OCI-LY3 (cell line): ENCODE measurements around the gene OTOG.

Experiments
- CTCF ChIP-seq: fragments of 200-600, 300-600 bp; sonication (generic); IDR thresholded peaks from 2 replicates; pipeline ENCODE4 v1.5.1; 2014; ENCODE audit warnings: antibody characterized with exemption, low read length, low read depth
- EZH2phosphoT487 ChIP-seq: fragments of 200-600 bp; shearing (Covaris generic); IDR thresholded peaks from 2 replicates; pipeline ENCODE4 v1.6.1; 2018; ENCODE audit warnings: antibody characterized with exemption, mixed run types, low read depth

DNA sequence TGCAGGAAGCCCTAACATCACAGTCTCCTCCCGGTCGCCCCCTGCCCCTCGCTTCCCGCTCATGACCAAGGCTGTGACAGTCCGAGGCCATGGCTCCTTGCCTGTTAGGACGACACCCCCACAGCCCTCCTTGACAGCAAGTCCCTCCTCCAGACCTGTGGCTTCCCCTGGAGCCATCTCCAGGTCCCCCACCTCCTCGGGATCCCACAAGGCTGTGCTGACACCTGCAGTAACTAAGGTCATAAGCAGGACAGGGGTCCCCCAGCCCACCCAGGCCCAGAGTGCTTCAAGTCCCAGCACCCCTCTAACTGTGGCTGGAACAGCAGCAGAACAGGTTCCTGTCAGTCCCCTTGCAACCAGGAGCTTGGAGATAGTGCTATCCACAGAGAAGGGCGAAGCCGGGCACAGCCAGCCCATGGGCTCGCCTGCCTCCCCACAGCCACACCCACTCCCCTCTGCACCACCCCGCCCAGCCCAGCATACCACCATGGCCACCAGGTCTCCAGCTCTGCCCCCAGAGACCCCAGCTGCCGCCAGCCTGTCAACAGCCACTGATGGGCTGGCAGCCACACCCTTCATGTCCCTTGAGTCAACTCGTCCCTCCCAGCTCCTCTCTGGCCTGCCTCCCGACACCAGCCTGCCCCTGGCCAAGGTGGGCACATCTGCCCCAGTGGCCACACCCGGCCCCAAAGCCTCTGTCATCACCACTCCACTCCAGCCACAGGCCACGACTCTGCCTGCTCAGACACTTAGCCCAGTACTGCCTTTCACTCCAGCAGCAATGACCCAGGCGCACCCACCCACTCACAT is 63.2 kb downstream of the OTOG start:
- TF ChIP-seq CTCF: no peak
- no peak for TF ChIP-seq EZH2phosphoT487
